HepG2 (cell line): Measurements from ENCODE around the gene CYB5B. TPM values are rescaled to one million over a fixed set of nuclear protein-coding genes. Genes with fewer than 3 reads are reported as not detected.

Experiments used
- CBX1 ChIP-seq: IDR thresholded peaks from one replicate; pipeline ENCODE4 v1.6.1; 2016; ENCODE audit warnings: antibody characterized with exemption, low read depth
- GMEB2 ChIP-seq: IDR thresholded peaks from 2 replicates; pipeline ENCODE4 v1.6.1; 2016; ENCODE audit warnings: missing biosample characterization, missing genetic modification reagents, low read depth
- HDAC2 ChIP-seq: sonication (generic); formaldehyde crosslinking; IDR thresholded peaks from 2 replicates; pipeline ENCODE4 v1.4.0; 2020; ENCODE audit warnings: missing genetic modification reagents
- HNRNPLL ChIP-seq: fragments of 200-400 bp; formaldehyde crosslinking; IDR thresholded peaks from 2 replicates; pipeline ENCODE4 v1.6.1; 2017; ENCODE audit warnings: mild to moderate bottlenecking, low read depth, low read length; ENCODE audit not compliant: poor library complexity, severe bottlenecking
- IKZF1 ChIP-seq: fragments of 450-650 bp; IDR thresholded peaks from 2 replicates; pipeline ENCODE4 v1.7.1; 2016
- KLF11 ChIP-seq: IDR thresholded peaks from 2 replicates; pipeline ENCODE4 v1.6.1; 2016; ENCODE audit warnings: missing compliant biosample characterization
- MXD4 ChIP-seq: IDR thresholded peaks from 2 replicates; pipeline ENCODE4 v1.6.1; 2016; ENCODE audit warnings: mild to moderate bottlenecking, missing biosample characterization, missing genetic modification reagents
- MXI1 ChIP-seq: IDR thresholded peaks from 3 replicates; pipeline ENCODE4 v1.6.1; 2012; ENCODE audit warnings: low read depth, low read length, inconsistent platforms, borderline replicate concordance
- RXRA ChIP-seq: sonication (generic); formaldehyde crosslinking; IDR thresholded peaks from 2 replicates; pipeline ENCODE4 v1.5.1; 2020; ENCODE audit warnings: missing genetic modification reagents
- SOX13 ChIP-seq, 3 experiments: fragments of 450-650 bp in 1 of 3; sonication (generic) in 1 of 3; formaldehyde crosslinking in 1 of 3; IDR thresholded peaks in 2 of 3; conservative IDR thresholded peaks in 1 of 3; 2 replicates each; pipeline versions ENCODE4 v1.5.0 to v1.6.1; 2016 to 2020; ENCODE audit warnings: antibody characterized with exemption in 1 of 3, mild to moderate bottlenecking in 1 of 3, missing compliant biosample characterization in 1 of 3, missing genetic modification reagents in 1 of 3, moderate library complexity in 1 of 3
- SP140L ChIP-seq: sonication (generic); formaldehyde crosslinking; IDR thresholded peaks from 2 replicates; pipeline ENCODE4 v1.4.0; 2020; ENCODE audit warnings: missing genetic modification reagents, borderline replicate concordance
- SRSF9 ChIP-seq: fragments of 200-400 bp; formaldehyde crosslinking; IDR thresholded peaks from 2 replicates; pipeline ENCODE4 v1.6.1; 2018; ENCODE audit warnings: borderline replicate concordance, mild to moderate bottlenecking, low read depth, low read length; ENCODE audit not compliant: insufficient read depth, poor library complexity, severe bottlenecking
- U2AF2 ChIP-seq: fragments of 200-400 bp; formaldehyde crosslinking; IDR thresholded peaks from 2 replicates; pipeline ENCODE4 v1.6.1; 2017; ENCODE audit warnings: low read depth, mild to moderate bottlenecking, low read length
- ZBTB10 ChIP-seq: sonication (generic); formaldehyde crosslinking; IDR thresholded peaks from 2 replicates; pipeline ENCODE4 v1.4.0; 2020; ENCODE audit warnings: missing genetic modification reagents, borderline replicate concordance
- ZFP36L2 ChIP-seq: sonication (generic); formaldehyde crosslinking; IDR thresholded peaks from 2 replicates; pipeline ENCODE4 v1.4.0; 2020; ENCODE audit warnings: missing genetic modification reagents
- ZFYVE20 ChIP-seq: sonication (generic); formaldehyde crosslinking; IDR thresholded peaks from 2 replicates; pipeline ENCODE4 v1.8.0; 2023; ENCODE audit warnings: low read depth, mild to moderate bottlenecking, moderate library complexity, missing genetic modification reagents, borderline replicate concordance
- ZMYM3 ChIP-seq: sonication (generic); formaldehyde crosslinking; IDR thresholded peaks from 2 replicates; pipeline ENCODE4 v1.5.1; 2020; ENCODE audit warnings: mild to moderate bottlenecking, missing genetic modification reagents
- ZNF501 ChIP-seq: sonication (generic); formaldehyde crosslinking; IDR thresholded peaks from 2 replicates; pipeline ENCODE4 v1.5.1; 2020; ENCODE audit warnings: mild to moderate bottlenecking, moderate library complexity, missing genetic modification reagents
- ZNF629 ChIP-seq: sonication (generic); formaldehyde crosslinking; conservative IDR thresholded peaks from 2 replicates; pipeline ENCODE4 v1.5.0; 2020; ENCODE audit warnings: missing genetic modification reagents
- ZSCAN20 ChIP-seq: sonication (generic); formaldehyde crosslinking; IDR thresholded peaks from 2 replicates; pipeline ENCODE4 v1.4.0; 2020; ENCODE audit warnings: missing genetic modification reagents, mild to moderate bottlenecking, borderline replicate concordance
- polyA plus RNA-seq, 8 experiments: library from polyadenylated mRNA; depleted of rRNA in 3 of 8; stranded (reverse) in 7 of 8; unstranded in 1 of 8; fragments of >200 nt; fragmentation: Illumina TruSeq in 4 of 8; extraction: Trizol in 4 of 8; gene quantifications; 2 replicates each; pipeline versions ENCODE4 v1.2.1 to v1.2.3, GENCODE V29; 2011 to 2016; ENCODE audit warnings: low read depth in 4 of 8, missing spikeins in 1 of 8, mixed read lengths in 1 of 8; ENCODE audit not compliant: insufficient read depth in 1 of 8
- total RNA-seq, 5 experiments: library from RNA; depleted of rRNA; stranded (reverse); fragments of >200 nt; fragmentation: Illumina TruSeq; extraction: Trizol; gene quantifications; 2 replicates each; pipeline ENCODE4 v1.2.3, GENCODE V29; 2016; ENCODE audit warnings: low read depth in 1 of 5

The CYB5B gene
- total and polyA plus RNA-seq, 2 of the 13 experiments (the other 11 are each of a cell fraction or from before 2014, with no cell fraction given), result 234 to 432 TPM

GRCh38 chr16:69404275-69404805 is 20.1 kb upstream of the CYB5B start (continued):
- TF ChIP-seq ZNF501 (CRISPR knock-in tag) (peak; percentile 65), MXD4 (CRISPR knock-in tag) (no peak; the same call in 1 of the 2 replicates), ZNF629 (CRISPR knock-in tag) (peak; percentile 90), HDAC2 (CRISPR knock-in tag) (peak; percentile 97), ZFP36L2 (CRISPR knock-in tag) (no peak), ZSCAN20 (CRISPR knock-in tag) (no peak), ZMYM3 (CRISPR knock-in tag) (peak; percentile 85), SOX13 (IDR thresholded peaks at IDR 0.05) (peak; percentile 63; the same call in 1 of the 2 replicates), SOX13 (CRISPR knock-in tag; conservative IDR thresholded peaks at IDR 0.05 in 1 of 2, IDR thresholded peaks at IDR 0.05 in 1 of 2) (peak in 1 of 2 experiments; percentile 83; a peak in 2 of 4 replicates), ZBTB10 (CRISPR knock-in tag) (no peak; the same call in 1 of the 2 replicates), RXRA (CRISPR knock-in tag) (peak; percentile 63; the same call in 1 of the 2 replicates), GMEB2 (CRISPR knock-in tag) (no peak), ZFYVE20 (CRISPR knock-in tag) (no peak), SP140L (no peak), SRSF9 (no peak), U2AF2 (no peak), CBX1 (peak; percentile 51), IKZF1 (no peak), HNRNPLL (no peak), KLF11 (CRISPR knock-in tag) (no peak), MXI1 (peak; percentile 36; the same call in 1 of the 3 replicates)
